Renal pelvis (tissue), 4 donors: ENCODE results near the gene SESTD1. TPM values are rescaled to one million over a fixed set of nuclear protein-coding genes. Genes with fewer than 3 reads are reported as not detected.
"Not testable (repeated sequence)": the region's sequence is repeated elsewhere in the genome, so short reads cannot be mapped to it uniquely, and the experiment has no call there.

Source experiments
- DNase-seq: peaks from one replicate; pipeline ENCODE4 v3.0.0-alpha.2; 2013
- polyA plus RNA-seq, 3 donors: library from polyadenylated mRNA; unstranded; fragments of 120-200 nt; gene quantifications; one replicate each; pipeline ENCODE4 v1.2.1, GENCODE V29; 2013; ENCODE audit not compliant: insufficient read length in 3 of 3

Gene SESTD1
- polyA plus RNA-seq, 3 donors = 65.1 to 67.8 (median 66.4) TPM

DNA sequence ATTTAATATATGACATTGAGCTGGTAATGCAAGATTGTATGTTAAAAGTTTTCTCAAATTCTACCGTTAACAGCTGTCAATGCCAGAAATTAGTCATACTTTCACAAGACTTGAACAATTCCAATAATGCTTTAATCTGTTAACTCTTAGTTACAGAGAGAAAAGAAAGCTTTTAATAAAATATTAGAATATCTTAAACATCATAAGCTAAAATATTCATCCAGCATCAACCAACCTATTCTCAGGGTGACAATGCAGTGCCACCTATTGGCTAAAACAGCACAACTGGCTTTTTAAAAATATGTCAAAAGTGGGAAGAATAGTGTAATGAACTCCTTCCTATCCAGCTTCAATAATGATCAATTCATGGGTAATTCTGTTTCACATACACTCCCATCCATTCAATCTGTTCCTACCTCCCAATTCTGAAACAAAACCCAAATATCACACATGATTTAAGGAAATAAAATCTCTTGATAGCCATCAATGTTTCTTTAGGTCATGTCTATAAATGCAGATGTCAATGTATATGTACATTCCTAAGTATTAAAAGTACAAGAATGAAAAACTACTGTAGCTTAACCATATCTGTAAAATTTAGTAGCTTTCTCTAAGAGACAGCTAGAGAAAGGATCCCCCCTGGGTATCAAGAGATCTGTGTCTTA, 134.9 kb downstream of the SESTD1 start:
- no peak for DNase-seq

GRCh38 chr2:179125404-179125803, 139.2 kb downstream of the SESTD1 start:
- no peak for DNase-seq

DNA sequence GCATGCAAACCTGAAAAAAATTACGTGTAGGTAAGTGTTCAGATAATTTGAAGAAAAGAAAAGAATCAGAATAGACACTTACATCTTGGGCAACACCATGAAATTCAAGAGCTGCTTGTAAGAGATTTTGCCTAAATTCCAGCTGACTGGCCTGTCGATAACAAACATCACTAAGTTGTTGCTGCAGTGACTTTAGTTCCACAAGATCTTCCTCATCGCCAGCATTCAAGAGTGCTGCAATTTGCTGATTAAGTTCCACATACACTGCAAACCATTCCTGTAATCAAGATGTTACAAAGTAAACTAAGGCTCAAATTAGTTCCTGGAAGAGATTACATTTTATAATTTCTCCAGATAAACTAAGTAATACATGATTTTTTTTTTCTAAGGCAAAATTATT, 140.3 kb downstream of the SESTD1 start:
- no peak for DNase-seq

- DNase-seq = no peak
Measured at GRCh38 chr2:179123272-179123662, 141.4 kb downstream of the SESTD1 start.

- DNase-seq = no peak
Measured at GRCh38 chr2:179107737-179108136, 156.9 kb downstream of the SESTD1 start.

DNA sequence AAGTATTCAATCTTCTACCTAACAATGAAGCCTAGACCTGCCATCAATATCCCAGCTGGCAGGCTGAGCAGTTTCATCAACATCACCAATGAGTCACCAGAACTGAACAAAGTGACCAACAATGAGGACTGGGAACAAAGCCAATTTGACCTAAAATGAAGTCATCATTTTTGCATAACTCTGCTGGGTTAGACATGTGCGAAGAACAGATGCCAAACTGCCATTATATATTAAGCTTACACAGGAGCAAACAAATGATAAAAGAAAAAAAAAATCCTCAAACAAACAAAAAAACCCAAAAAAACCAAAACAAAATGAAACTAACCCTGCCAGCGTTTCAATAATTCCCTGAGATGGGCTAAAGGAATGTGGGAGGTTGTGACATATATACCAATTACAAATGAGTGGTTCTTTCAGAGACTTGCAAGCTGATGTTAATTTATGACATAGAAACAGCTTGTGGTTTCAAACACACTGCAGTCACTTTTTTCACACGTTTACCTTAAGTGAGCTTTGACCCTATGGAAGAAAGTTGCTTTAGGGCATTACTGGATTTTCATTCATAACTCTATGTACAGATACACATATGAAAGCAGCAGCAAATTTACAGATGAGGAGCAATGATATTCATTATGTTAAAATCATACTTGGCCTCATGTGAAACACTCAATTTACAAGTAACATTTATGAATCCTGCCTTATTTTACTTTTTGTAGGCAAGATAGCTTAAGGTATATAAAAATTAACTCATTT, 157.8 kb downstream of the SESTD1 start:
- DNase-seq = no peak

DNA sequence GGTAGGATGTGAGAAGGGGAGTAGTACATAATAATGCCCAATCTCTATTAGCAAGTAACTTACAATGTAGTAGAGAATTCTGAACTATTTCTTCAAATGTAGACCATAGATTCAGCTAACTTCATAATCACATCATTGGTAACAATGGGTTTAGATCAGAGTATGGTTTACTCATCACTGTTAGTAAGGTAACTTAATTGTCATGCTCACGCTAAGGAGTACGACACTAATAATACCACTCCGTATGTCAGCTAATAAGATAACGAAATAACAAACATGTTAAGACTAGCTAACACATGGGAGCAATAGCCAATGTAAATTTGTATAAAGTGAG, 158.3 kb downstream of the SESTD1 start:
- no peak for DNase-seq

DNA sequence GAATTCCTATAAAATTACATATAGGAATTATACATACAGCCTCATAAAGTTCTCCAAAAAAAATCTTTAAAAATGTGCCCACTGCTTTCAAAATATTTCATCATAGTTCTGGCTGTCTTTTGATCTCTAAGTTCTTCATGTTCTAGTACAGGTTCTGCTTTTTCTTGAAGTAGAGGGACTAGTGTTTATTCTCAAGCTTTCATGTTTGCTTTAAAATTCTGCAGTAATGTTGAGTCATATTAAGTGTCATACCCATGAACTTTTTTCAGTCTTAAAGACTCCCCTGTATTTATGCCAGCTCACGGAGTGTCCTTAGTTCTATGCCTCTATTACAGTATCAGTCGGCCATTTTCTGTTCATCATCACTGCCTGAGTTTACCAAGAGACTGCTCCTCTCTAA, 159.9 kb downstream of the SESTD1 start:
- DNase-seq = no peak

GRCh38 chr2:179098080-179098689, 166.4 kb downstream of the SESTD1 start:
- no peak for DNase-seq

GRCh38 chr2:179097131-179097530, 167.5 kb downstream of the SESTD1 start:
- DNase-seq = no peak

DNA sequence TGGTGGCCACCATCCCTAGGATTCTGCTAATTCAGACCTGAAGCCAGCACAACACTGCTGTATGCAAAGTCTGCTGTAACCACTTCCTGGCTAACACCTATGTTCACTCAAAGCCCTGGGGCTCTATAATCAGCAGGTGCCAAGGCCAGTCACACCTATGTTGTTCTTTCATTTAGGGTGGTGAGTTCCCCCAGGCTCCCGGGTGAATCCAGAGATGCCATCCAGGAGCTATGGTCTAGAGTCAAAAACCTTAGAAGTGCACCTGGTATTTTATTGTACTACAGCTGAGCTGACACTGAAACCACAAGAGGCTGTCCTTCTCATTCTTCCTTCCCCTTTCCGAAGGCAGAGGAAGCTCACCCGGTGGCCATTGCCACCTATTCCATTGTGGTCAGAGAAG, 168.5 kb downstream of the SESTD1 start:
- DNase-seq = no peak

DNA sequence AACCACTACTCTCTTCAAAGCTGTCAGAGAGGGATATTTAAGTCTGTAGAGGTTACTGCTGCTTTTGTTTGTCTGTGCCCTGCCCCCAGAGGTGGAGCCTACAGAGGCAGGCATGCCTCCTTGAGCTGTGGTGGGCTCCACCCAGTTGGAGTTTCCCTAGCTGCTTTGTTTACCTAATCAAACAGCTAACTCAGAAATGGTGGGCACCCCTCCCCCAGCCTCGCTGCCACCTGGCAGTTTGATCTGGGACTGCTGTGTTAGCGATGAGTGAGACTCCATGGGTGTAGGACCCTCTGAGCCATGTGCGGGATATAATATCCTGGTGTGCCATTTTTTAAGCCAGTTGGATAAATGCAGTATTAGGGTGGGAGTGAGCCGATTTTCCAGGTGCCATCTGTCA, 171.7 kb downstream of the SESTD1 start:
- DNase-seq = not testable (repeated sequence)

DNA sequence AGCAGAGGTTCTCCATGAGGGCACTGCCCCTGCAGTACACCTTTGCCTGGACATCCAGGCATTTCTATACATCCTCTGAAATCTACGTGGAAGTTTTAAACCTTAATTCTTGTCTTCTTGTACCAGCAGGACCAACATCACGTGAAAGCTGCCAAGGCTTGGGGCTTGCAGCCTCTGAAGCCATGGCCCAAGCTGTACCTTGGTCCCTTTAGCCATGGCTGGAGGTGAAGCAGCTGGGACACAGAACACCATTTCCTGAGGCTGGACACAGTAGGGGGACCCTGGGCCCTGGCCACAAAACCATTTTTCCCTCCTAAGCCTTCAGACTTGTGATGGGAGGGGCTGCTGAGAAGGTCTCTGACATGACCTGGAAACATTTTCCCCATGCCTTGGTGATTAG, 181.9 kb downstream of the SESTD1 start:
- DNase-seq = no peak

GRCh38 chr2:179081954-179082353, 182.7 kb downstream of the SESTD1 start:
- DNase-seq = no peak

DNA sequence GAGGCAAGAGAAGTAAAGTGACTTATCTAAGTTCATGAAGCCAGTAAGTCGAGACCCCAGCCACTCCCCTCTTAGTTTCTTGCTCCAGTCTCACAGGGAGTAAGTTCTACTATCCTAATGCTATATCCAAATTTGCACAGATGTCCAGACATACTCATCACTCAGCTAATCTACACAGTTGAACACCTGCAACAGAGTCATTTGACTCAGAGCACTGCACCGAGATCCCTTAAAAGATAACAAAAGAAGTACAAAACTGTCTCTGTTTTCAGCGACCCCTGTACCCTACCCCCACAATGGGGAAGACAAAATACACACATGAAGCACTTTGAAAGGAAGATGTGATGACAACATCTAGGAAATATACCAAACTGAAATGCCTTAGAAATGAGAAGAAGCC, 192.1 kb downstream of the SESTD1 start:
- DNase-seq = no peak

DNA sequence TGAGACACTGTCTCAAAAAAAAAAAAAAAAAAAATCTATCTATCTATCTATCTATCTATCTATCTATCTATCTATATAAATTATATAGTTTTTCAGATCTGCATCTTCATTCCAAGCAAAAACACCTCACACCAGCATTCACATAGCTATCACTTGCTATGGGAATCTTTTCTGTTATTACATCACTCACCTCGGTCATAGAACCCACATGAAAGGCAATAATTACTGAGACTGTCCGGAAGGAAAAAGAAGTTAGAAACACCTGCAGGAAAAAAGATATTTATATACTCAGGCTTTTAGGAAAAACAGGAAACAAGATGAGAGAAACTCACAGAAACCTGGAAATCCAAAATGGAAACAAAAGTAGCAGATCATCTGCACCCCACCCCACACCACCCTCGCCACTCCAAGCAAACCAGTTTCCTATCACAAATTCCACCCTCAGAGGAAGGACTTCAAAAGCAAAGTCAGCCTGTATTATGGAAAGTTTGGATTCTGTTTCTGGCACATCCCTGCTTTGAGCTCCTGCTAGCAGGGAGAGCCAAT, 192.7 kb downstream of the SESTD1 start:
- no peak for DNase-seq

DNA sequence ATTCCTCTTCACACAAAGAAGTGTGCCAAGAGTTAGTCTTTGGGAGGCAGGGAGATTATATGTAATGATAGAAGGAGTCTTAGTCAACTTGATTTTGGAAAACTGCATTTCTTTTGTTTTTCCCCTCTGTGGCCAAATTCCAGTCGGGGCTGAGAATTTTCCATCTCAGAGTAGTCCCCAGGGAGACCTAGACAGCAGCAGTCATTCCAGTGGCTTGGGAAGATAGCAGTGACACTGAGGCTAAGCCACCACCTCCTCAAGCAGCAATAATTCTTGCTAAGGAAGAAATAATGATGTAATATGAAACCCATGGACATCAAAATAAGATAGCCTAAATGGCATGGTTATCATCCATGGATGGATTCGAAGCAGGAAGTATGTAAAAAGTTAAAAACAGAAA, 193.7 kb downstream of the SESTD1 start:
- no peak for DNase-seq

DNA sequence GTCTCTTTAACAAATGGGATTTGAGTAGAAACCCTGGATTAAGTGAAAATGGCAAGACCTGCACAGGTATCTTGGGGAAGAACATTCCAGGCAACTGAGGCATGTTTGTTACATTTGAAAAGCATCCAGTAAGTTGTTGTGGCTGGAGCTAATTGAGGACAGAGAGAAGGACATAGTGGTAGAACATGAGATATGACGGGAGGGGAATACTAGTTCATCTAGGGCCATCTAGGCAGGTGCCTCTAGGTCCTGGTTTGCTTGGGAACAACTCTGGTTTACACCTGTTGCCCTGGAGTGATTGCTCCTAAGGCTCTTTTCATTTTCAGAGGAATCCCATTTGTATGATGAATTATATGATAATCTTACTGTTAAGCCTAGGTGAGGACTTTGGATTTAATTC, 194.9 kb downstream of the SESTD1 start:
- no peak for DNase-seq

DNA sequence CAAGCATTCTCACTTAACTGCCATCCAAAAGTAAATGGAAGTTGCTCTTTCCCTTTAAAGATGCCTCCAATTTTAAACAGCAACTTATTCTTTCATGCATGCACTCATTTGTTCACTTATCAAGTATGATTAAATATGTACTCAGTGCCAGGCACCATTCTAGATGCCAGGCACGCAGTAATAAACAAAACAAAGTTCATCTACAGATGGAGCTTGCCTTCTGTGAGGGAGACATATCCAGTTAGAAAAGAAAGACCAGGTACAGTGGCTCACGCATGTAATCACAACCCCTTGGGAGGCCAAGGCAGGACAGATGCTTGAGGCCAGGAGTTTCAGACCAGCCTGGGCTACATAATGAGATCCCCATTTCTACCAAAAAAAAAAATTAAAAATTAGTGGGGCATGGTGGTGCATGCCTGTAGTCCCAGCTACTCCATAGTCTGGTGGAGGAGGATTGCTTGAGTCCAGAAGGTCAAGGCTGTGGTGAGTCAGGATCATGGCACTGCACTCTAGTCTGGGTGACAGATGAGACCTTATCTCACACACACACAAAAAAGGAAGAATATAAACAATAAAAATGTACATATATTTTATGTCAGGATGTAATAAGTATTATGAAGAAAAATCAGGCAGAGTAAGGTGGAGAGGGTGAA, 195.5 kb downstream of the SESTD1 start:
- no peak for DNase-seq

DNA sequence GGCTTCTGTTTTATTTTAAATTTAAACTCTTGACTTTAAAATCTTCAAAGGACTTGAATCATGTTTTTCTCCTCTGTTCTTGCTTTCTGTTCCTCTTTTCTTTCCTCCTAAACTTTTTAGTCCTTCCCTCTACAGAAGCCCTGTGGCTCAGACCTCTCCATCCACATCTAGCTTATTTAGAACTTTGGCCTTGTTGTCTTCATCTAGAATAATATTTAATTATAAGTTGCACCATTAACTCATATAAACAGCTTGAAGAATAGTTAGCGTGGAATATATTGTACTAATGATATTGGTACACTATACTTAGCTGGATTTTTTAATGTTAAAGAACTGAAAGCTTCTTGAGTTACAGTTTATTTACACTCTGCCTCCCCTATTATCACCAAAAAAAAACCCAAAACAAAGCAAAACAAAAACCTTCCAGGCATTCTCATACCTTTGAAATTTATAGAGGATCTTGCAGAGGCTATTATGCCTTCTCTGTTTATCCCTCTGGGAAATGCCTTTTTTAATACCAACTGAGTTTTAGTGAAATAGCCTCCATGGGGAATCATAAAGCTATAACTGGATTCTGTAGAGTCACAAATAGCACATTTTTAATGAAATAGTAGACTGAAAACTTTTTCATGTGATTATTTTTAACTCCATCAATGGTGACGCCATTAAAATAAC, 205.5 kb downstream of the SESTD1 start:
- DNase-seq = no peak

DNA sequence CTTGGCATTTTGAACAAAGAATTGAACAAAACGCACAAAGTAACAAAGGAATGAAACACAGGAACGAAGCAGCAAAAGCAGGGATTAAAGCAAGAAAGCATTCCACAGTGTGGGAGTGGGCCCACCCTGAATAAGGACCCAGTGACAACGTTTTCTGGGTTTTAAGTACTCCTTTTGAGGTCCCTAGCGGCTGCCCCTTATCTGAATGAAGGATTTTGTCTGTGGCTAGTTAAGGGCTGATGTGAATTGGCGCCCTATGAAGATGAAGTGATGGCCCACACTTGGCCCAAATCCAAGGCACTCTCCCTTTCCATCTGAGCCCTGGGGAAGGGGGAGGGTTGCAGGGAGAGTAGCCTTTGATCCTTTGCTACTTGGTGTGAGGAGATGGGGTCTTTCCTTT, 206.9 kb downstream of the SESTD1 start:
- no peak for DNase-seq

DNA sequence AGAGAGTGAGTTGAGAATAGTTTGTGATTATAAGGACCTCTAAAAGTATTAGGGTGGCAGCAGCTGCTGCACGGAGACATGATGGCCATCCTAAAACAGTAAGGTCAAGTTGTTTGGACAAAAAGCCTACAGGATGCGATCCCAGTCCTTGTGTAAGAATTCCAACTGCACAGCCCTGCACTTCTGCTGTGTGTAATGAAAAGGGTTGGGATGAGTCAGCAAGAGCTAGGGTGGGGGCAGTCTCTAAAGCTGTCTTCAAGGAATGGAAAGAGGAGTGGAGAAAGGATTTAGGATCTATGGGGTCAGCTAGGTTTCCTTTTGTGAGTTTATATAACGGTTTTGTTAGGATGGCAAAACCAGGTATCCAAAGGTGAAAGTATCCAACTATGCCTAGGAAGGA, 211.1 kb downstream of the SESTD1 start:
- not testable (repeated sequence) for DNase-seq
